ENCODE results near the gene IGFN1.
"Not testable (repeated sequence)": the region's sequence is repeated elsewhere in the genome, so short reads cannot be mapped to it uniquely, and the experiment has no call there.

IGFN1 gene

DNA sequence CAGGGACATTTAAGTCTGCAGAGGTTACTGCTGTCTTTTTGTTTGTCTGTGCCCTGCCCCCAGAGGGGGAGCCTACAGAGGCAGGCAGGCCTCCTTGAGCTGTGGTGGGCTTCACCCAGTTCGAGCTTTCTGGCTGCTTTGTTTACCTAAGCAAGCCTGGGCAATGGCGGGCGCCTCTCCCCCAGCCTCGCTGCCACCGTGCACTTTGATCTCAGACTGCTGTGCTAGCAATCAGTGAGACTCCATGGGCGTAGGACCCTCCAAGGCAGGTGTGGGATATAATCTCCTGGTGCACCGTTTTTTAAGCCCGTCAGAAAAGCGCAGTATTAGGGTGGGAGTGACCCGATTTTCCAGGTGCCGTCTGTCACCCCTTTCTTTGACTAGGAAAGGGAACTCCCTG lies 49.0 kb downstream of the IGFN1 start:
- not testable (repeated sequence) for FAIRE-seq; DNase-seq (ENCODE audit: insufficient read length, low spot score)

DNA sequence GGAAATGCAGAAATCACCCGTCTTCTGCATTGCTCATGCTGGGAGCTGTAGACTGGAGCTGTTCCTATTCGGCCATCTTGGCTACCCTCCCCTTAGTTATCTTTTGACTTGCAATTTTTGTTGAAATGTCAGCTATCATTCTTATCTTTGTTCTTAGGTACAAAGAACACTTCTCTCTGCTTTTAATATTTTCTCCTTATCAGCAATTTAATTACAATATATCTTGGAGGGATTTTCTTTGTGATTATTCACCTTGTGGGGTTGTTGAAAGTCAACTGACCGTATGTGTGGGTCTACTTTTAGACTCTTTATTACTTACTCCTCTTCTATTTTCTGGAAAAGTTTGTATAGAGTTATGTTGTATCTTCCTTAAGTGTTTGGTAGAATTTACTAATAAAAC lies 49.5 kb downstream of the IGFN1 start:
- FAIRE-seq (no peak), DNase-seq (ENCODE audit: insufficient read length, low spot score) (no peak)

DNA sequence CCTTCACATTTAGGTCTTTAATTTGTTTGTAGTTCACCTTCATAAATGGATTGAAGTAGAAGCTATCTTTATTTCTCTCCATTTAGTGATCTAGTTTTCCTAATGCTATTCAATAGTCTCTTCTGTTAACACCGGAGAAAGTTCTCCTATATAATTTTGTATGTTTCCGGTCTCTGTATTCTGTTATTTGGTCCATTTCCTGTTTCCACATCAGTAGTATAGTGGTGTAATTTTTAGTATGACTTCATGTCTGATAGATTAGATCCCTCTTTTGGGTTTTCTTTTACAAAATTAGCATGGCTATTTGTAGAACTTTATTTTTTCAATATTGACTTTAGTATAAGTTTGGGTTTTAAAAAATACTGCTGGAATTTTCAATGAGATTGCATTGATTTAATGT lies 51.1 kb downstream of the IGFN1 start:
- DNase-seq (ENCODE audit: insufficient read length, low spot score) (no peak), FAIRE-seq (no peak)

DNA sequence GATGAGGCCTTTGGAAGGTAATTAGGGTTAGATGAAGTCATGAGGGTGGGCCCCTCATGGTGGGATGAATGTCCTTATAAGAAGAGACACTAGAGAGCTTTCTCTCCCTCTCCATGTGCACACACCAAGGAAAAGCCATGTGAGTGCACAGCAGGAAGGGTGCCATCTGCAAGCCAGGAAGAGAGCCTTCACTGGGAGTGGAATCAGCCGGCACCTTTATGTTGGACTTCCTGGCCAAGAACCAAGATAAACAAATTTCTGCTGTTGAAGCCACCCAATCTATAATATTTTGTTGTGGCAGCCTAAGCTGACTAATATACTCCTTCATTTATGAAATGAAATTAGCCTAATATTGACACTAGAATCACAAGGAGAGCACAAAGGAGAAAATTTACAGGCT lies 54.5 kb downstream of the IGFN1 start:
- DNase-seq (ENCODE audit: insufficient read length, low spot score) (no peak), FAIRE-seq (no peak)

DNA sequence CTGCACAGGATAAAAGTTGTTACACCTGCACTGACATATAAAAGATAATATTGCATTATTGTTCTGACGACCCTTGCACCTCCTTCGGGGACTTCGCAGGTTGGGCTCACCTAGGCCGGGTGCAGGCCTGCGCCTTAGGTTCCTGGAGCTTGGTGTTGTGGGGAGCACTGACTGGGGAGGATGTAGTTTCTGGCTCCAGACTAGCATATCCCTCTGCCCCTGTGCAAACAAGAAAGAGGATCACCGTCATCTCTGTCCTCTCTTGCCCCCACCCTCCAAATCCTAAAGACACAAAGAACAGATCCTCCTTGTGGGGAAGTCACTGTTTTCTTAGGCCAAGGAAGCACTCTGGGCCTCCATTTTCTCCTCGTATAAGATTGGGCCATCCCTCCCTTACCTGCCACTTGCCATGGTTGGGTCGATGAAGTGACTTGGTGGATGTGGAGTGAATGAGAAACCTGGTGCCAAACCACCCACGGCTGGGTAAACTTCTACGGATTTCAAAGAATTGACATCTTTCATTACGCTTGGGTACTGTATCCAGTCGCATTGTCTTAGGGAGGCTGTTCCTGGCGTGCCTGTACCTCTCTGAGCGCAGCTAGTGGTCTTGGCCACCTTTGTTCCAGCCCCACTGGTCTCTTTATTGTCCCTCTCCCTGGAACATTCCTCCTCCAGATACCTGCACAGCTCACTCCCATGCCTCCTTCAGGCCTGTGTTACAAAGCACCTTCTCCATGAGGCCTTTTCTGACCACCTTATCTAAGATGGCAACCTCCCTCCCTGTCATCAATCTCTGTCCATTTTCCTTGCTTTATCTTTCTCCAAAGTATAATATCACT lies 58.3 kb downstream of the IGFN1 start:
- DNase-seq (ENCODE audit: insufficient read length, low spot score) (no peak), FAIRE-seq (no peak)

DNA sequence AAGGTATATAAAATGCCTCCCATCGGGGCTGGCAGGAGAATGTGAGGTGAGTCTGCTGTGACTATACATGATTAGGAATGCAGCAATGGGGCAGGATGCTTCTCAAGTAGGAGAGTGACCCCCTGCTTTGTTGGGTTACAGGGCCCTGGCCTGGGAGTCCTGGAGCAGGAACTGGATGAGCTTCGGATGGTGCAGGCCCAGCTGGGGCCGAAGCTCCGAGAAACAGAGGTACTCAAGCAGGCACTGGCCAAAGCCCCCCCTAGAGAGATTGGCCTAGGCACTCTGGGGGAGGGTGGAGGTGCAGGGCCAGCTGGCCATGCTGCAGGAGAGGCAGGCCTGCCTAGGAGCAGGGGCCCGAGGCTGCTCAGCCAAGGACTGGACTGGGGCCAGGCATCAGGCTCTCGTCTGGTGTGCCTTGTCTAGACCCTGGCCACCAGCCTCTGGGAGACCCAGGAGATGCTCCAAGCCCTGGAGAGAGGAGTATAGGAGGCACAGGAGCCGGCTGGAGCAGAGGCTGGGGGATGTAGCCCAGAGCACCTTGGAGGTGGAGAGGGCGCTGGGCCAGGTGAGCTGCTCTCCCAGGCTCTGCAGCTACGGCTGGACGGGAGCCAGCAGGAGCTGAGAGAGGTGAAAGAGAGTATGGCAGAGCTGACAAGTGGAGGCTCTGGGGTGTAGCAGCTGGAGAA lies 59.8 kb downstream of the IGFN1 start:
- FAIRE-seq, result no peak

DNA sequence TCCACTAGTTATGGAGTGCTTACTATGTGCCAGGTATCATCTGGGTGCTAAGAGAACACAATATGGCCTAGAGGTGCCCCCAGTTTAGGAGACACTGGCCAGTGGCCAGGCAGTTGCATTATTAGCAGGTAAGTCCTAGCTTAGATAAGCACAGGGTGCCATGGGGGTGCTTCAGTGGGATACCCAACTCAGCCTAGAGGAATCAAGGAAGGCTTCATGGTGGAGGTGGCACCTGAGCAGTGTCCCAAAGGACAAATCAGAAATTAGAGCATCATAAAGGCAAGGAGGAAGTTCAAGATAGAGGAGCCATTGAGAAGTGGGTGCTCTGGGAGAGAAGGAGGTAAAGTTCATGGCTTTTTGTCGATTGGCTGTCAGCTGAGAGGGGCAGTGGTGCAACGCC lies 60.8 kb downstream of the IGFN1 start:
- no peak for DNase-seq (ENCODE audit: insufficient read length, low spot score)
- FAIRE-seq, result no peak

More for the DNA sequence above, 59.8 kb downstream of the IGFN1 start:
- no peak for DNase-seq (ENCODE audit: insufficient read length, low spot score)

DNA sequence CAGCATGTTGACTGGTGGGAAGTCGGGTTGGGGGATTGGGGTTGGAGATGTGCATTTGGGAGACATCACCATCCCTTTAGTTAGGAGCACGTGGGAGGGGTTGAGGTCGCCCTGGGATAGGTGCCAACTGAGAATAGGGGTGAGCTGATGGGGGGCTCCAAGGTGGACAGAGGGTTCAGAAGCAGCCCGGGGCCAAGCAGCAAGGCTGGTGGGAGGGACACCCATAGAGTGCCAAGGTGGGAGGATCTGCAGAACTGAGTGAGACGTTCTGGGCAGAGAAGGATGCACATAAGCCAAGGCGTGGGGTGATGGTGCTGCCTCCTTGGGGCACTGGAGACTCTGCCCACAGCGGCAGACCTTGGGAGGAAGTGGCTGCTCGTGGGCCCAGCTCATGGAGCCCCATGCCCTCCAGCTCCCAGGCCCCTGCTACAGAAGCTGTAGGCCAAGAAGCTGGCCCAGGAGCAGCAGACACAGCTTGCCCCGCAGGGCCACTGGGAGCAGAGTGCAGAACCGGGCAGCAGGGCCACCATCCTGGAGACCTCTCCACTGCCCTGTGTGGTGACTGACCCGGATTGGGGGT lies 61.3 kb downstream of the IGFN1 start:
- no peak for DNase-seq (ENCODE audit: insufficient read length, low spot score)
- FAIRE-seq, result no peak

DNA sequence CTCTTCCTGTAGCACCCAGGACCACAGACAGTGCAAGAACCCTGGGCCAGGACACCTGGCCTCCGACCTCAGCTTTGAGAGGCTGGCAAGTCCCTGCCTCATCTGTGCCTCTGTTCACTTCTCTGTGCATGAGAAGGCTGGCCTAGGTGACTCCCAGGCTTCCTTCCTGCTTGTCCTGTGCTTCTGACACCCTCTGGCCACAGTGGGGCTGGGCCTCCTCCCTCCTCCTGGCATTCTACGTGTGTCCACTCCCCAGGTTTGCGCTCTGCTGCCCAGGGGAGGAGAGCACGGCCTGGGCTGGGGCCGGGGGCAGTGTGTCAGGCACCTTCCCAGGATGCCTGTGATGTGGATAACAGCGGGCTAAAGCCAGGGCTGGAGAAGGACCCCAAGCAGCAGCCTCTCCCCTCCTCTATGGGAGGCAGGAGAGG lies 62.3 kb downstream of the IGFN1 start:
- FAIRE-seq (no peak), DNase-seq (ENCODE audit: insufficient read length, low spot score) (no peak)

DNA sequence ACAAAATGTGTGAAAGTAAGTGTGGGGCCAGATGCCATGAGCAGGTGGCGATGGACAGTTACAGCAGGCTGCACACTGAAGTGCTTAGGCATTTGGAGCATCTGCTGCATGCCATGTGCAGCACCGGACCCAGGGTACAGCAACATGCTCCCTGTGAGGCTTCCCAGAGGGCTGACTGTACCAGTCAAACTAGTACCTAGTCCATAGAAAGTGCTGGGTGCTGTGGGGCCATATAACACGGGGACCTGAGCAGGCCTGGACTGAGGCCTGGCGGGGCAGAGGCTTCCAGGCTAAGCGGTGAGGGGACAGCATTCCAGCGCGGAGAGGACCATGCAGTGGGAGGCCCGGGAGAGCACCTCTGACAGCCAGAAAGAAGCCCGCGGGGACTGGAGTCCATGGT lies 62.8 kb downstream of the IGFN1 start:
- DNase-seq (ENCODE audit: insufficient read length, low spot score) (no peak), FAIRE-seq (no peak)

DNA sequence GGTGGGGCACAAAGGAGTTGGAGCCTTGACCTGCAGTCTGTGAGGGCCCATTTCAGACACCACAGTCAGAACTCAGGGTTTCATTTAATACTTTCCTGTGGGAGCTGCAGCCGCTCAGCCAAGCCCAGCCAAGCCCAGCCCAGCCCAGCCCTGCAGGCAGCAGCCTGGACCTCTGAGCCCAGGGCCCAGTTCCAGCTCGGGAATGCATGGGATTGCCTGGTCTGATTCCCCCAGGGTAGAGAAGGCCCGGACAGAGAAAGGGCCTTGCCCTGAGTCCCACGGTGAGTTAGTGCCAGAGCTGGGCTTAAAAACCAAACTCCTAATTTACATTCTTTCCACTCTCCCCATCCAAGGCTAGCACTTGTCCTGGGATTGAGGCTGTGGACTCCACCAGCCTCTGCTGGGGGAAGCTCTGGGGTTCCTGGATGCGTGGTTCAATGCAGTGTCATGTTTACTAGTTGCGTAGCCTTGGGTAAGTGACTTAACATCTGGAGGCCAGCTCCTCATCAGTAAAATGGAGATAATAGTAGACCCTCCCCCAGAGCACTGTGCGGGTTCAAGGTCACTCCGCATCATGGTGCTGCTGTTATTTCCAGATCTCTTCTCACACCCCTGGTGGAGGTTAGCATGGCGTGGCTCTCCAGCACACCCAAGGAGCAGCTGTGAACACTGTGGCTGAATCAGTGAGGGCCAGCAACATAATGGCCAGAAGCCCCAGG lies 63.4 kb downstream of the IGFN1 start:
- no peak for FAIRE-seq

DNA sequence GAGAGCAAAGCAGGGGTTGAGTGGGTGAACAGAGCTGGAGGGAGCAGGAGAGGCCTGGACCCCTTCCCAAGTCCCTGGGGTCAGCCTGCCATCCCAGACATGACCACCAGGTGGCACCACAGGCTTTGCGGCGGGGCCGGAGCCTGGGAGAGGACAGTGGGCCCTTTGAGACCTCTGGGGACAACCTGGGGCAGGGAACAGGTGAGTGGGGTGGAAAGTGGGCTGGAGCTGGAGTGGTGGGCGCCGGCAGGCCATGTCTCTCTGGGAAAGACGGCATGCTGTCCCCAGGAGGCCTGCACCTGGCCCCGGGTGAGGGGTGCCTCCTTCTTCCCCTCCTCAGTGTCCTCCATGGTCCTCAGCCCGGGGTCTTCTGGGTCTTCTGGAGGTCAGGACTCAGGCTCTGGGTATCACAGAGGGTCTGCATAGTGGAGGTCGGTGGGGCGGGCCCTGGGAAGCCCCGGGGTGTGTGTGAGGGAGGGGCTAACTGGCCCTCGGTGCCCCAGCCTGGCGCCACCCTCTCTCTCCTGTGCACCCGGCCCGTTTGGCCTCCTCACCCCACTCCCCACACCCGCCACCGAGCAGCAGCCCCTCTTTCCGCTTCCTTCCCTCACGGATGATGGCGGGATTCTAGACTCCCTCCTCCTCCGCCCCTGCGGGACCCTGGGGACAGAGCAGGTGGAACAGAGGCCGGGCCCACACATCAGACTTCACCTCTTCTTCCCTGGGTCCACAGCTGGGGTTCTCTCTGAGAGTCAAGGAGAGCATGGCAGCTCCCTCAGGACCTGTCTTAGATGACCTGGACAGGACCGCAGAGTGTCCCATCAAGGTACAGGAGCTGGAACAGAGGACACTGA lies 64.2 kb downstream of the IGFN1 start:
- DNase-seq (ENCODE audit: insufficient read length, low spot score) (peak; percentile 90), FAIRE-seq (no peak)

More for the DNA sequence above, 63.4 kb downstream of the IGFN1 start:
- no peak for DNase-seq (ENCODE audit: insufficient read length, low spot score)

DNA sequence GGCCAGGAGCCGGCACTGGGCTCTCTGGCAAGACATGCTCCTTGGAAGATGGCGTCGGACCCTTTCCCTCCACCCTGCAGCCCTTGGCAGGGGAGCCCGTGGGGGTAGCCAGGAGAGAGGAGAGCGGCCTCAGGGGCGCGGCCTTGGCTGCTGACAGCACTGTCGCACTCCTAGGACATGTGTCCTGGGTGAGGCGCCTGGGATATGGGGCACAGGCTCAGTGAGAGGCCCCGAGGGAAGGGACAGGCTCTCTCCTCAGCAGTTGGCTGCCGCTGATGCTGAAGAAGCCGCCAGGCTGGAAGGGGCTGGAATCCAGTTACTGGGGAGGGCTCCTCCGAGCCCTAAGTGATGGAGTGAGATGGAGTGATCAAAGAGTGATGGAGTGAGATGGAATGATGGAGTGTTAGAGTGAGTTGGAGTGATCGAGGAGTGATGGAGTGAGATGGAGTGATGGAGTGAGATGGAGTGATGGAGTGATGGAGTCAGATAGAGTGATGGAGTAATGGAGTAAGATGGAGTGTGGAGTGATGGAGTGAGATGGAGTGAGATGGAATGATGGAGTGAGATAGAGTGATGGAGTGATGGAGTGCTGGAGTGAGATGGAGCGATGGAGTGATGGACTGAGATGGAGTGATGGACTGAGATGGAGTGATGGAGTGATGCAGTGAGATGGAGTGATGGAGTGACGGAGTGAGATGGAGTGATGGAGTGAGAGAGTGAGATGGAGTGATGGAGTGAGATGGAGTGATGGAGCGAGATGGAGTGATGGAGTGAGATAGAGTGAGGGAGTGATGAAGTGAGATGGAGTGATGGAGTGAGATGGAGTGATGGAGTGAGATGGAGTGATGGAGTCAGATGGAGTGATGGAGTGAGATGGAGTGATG lies 65.1 kb downstream of the IGFN1 start:
- FAIRE-seq (no peak), DNase-seq (ENCODE audit: insufficient read length, low spot score) (no peak)

DNA sequence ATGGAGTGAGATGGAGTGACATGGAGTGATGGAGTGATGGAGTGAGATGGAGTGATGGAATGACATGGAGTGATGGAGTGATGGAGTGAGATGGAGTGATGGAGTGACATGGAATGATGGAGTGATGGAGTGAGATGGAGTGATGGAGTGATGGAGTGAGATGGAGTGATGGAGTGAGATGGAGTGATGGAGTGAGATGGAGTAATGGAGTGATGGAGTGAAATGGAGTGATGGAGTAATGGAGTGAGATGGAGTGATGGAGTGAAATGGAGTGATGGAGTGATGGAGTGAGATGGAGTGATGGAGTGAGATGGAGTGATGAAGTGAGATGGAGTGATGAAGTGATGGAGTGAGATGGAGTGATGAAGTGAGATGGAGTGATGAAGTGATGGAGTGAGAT lies 67.5 kb downstream of the IGFN1 start:
- FAIRE-seq, result not testable (repeated sequence)

DNA sequence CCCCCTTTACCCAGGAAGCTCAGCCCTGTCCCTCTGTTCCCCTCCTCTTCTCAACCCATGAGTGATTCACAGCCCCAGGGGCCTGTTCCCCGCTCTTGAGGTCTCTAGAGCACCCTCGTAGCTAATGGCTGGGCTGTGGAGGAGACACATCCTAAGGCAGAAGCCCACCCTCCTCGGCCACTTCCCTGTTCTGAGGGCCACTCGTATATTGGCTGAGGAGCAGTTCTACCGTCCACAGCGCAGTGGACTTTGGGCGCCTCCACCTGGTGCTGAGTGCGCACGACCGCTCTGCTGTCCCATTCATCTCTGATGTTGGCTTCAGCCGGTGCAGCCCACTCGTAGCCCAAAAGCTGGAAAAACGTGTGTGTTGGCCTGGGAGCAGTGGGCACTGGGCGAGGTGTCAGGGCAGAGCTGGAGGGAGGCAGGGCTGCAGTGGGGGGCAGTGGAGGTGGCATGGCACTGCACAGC lies 68.2 kb downstream of the IGFN1 start:
- FAIRE-seq (no peak), DNase-seq (ENCODE audit: insufficient read length, low spot score) (no peak)

More for the DNA sequence above, 67.5 kb downstream of the IGFN1 start:
- not testable (repeated sequence) for DNase-seq (ENCODE audit: insufficient read length, low spot score)

DNA sequence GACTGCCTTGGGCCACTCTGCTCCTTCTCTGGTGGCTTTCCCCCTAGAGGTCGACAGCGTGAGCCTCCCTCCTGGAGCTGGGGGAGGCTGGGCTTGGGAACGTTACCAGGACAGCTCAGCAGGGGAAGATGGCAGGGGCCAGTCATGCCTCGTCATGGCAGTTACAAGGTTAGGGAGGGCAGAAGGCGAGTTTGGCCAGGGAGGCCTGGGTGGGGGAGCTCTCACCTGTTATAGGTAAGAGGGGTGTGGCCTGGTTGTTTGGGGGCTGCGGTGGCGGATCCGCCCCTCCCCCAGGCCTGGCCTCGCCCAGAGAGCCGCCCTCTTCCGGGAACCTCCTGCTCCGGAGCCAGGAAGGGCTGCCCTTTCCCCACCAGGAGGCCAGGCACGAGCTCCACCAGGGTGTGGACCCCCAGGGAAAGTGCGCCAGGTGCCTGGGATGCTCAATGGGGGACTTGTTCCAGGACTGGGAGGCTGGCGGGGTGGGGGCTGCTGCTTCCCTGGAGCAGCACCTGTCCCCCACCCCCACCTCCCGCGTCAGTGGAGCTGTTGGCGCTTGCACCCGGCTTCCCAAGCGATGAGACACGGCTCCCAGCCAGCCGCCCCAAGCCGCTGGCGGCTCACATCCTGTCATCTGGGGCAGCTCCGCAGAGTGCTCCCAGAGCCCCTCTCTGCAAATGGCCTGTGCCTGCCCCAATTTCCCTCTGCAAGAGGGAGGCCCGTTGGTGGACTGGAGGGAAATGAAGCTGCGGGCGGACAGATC lies 69.0 kb downstream of the IGFN1 start:
- DNase-seq (ENCODE audit: insufficient read length, low spot score) (no peak), FAIRE-seq (no peak)

DNA sequence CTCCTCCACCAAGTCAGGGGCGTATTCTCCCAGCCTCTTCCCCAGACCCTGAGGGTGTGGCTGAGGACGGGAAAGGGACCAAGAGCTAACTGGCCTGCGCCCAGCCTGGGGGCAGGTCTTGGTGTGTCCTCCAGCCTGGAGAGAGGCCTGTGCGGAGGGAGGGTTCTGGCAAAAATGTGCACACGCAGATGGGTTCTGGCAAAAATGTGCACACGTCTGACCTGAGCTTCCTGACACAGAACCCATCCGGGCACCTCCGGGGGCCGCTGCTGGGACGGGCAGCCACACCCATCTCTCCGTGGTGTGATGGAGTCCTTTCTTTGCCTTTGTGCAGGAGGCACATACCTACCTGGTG lies 69.6 kb downstream of the IGFN1 start:
- no peak for FAIRE-seq
- DNase-seq (ENCODE audit: insufficient read length, low spot score), result no peak

DNA sequence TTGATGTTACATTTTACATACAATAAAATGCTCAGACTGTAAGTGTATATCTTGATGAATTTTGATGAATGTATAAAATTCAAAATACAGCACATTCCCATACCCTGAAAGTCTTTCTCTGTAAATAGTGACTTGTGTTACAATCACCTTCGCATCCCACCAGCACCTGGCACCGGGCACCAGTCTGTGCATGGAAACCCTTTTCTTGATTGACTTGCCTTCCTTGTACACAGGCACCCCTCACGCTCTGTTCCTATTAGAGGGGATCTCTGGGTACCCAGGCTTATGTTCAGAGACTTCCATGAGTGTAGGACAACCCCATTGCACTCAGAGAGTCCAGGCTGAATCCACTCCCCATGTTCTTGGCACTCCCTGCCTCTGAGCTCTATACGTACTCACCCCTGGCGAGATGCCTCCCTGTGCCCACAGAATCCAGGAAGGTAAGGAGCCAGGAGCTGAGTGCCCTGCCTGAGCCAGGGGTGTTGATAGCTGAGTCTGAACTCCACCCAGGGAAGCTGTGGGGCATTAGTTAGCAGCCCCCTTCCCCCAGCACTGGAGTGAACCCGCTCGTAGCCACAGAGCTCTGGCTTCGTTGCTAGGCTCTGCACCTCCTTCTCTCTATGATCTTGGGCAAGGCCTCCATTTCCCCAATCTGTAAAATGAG lies 70.2 kb downstream of the IGFN1 start:
- DNase-seq (ENCODE audit: insufficient read length, low spot score), result no peak
- no peak for FAIRE-seq

Measured in GM19239 (cell line).